Panc1 (cell line): ENCODE measurements around the gene PRIMPOL. TPM values are rescaled to one million over a fixed set of nuclear protein-coding genes. Genes with fewer than 3 reads are reported as not detected.

Source experiments
- ATAC-seq: fragments of 200-7000 bp; cut with Tn5 transposase; 2 replicates; pipeline ENCODE4 v1.9.1; 2020; ENCODE audit warnings: mild to moderate bottlenecking, moderate library complexity
- BruUV-seq: library from RNA; stranded (reverse); fragments of 400-500 nt; replicated peaks from 2 replicates; lab custom pipeline; 2021; lab: Mats Ljungman, UMichigan
- CTCF ChIA-PET: fragments of 300-600 bp; sonication (Branson Sonifier 250); formaldehyde crosslinking; loops from one replicate; lab custom pipeline; 2022; ENCODE audit warnings: antibody characterized with exemption; lab: Charles Lee
- POLR2A ChIA-PET: fragments of 300-600 bp; sonication (Branson Sonifier 250); formaldehyde crosslinking; loops from one replicate; lab custom pipeline; 2022; ENCODE audit warnings: antibody characterized with exemption; lab: Charles Lee
- DNase-seq: peaks from one replicate; pipeline ENCODE4 v3.0.0-alpha.2; 2010; ENCODE audit warnings: low read depth, low spot score
- H3K27ac ChIP-seq: 2 replicates; pipeline ENCODE4 v1.5.1; 2011; ENCODE audit warnings: mild to moderate bottlenecking, low read length, inconsistent platforms
- H3K27me3 ChIP-seq: fragments of 200-500 bp; sonication (Bioruptor generic); 2 replicates; pipeline ENCODE4 v1.6.0; 2014; ENCODE audit warnings: low read length, inconsistent platforms; ENCODE audit not compliant: control insufficient read depth, insufficient read depth
- H3K36me3 ChIP-seq: fragments of 200-500 bp; sonication (Bioruptor generic); 2 replicates; pipeline ENCODE4 v1.5.1; 2014; ENCODE audit warnings: inconsistent platforms, mild to moderate bottlenecking, low read length, moderate library complexity; ENCODE audit not compliant: control insufficient read depth, insufficient read depth
- H3K4me1 ChIP-seq: 2 replicates; pipeline ENCODE4 v1.5.1; 2011; ENCODE audit warnings: inconsistent platforms, mild to moderate bottlenecking, low read length, moderate library complexity; ENCODE audit not compliant: control insufficient read depth, insufficient read depth
- H3K4me3 ChIP-seq, 2 experiments: 2 replicates each; pipeline ENCODE4 v1.5.1; 2011 to 2012; ENCODE audit warnings: low read depth in 2 of 2, low read length in 2 of 2, mild to moderate bottlenecking in 2 of 2, inconsistent platforms in 1 of 2, moderate library complexity in 1 of 2
- H3K9me3 ChIP-seq: fragments of 200-500 bp; sonication (Bioruptor generic); 2 replicates; pipeline ENCODE4 v1.5.1; 2014; ENCODE audit warnings: low read depth, mild to moderate bottlenecking, inconsistent platforms, low read length, moderate library complexity; ENCODE audit not compliant: control insufficient read depth, insufficient read depth
- POLR2AphosphoS5 ChIP-seq: IDR thresholded peaks from 2 replicates; pipeline ENCODE4 v1.6.1; 2012; ENCODE audit warnings: mild to moderate bottlenecking, low read depth, low read length, moderate library complexity
- SIN3A ChIP-seq: IDR thresholded peaks from 2 replicates; pipeline ENCODE4 v1.6.1; 2012; ENCODE audit warnings: low read depth, mild to moderate bottlenecking, low read length, moderate library complexity, borderline replicate concordance; ENCODE audit not compliant: insufficient read depth
- TCF7L2 ChIP-seq: IDR thresholded peaks from 2 replicates; pipeline ENCODE4 v1.6.1; 2011; ENCODE audit warnings: mild to moderate bottlenecking, low read depth, low read length, inconsistent platforms
- in situ Hi-C: cut with HindIII; loops from 2 replicates; pipeline ENCODE4 v1.10.0; 2016; ENCODE audit warnings: low sequenced_read_pairs, low pct_unique_long_range_greater_than_20kb
- intact Hi-C: fragments of 100-400 bp; cut with micrococcal nuclease; formaldehyde crosslinking; loops from one replicate; pipeline ENCODE4 v1.10.0; 2022; ENCODE audit not compliant: unreplicated experiment
- total RNA-seq: library from RNA; stranded (reverse); gene quantifications from one replicate; pipeline ENCODE4 v1.2.1, GENCODE V29; 2021; ENCODE audit not compliant: unreplicated experiment
- TF ChIP-seq, protein P1 (sequence below), 2 experiments: IDR thresholded peaks; 2 replicates each; pipeline ENCODE4 v1.6.1; 2011 to 2012; ENCODE audit warnings: low read depth in 2 of 2, control low read depth in 1 of 2, low read length in 1 of 2, mild to moderate bottlenecking in 1 of 2, moderate library complexity in 1 of 2; ENCODE audit not compliant: insufficient read depth in 1 of 2
- TF ChIP-seq, protein P2 (sequence below): fragments of 450-650 bp; IDR thresholded peaks from 2 replicates; pipeline ENCODE4 v1.5.1; 2017; ENCODE audit warnings: mild to moderate bottlenecking

Gene PRIMPOL
- total RNA-seq, 1 experiment from 2014 or later: 11.7 TPM

DNA sequence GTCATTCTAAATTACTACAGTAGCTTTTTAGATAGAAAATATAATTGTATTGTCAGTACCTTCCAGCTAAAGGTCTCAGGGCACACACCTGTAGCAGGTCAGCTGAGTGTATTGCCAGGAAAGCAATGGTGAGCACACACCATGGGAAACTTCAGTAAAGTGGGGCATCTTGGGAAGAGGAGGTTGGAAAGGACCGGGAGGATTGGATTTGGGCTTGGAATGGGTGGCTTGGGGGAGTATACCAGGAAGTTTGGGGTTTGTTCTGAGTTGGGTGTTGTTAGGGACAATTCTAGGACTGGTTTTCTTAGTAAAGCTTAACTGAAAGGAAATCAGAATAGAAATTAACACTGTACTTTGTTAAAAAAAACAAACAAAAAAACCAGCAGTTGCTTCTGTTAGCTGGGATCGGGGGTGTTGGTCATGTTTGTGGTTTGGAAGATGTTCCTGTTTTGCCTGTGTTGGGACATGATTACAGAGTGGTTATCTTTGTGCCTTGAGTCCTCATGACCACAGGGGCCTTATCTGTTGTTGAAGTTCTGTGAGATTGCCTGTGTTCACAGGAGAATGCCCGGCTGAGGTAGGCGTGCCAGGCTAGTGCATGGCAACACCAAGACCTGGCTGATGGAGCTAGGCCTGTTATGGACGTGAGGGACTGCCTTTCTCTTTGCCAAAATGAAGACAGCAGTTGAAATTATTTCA is 35.1 kb downstream of the PRIMPOL start:
- no peak overlapping the region for H3K27ac ChIP-seq
- CTCF ChIA-PET: no interaction called here
- TF ChIP-seq TCF7L2 (no peak), SIN3A (no peak), POLR2AphosphoS5 (no peak)
- TF ChIP-seq, protein P1, sequence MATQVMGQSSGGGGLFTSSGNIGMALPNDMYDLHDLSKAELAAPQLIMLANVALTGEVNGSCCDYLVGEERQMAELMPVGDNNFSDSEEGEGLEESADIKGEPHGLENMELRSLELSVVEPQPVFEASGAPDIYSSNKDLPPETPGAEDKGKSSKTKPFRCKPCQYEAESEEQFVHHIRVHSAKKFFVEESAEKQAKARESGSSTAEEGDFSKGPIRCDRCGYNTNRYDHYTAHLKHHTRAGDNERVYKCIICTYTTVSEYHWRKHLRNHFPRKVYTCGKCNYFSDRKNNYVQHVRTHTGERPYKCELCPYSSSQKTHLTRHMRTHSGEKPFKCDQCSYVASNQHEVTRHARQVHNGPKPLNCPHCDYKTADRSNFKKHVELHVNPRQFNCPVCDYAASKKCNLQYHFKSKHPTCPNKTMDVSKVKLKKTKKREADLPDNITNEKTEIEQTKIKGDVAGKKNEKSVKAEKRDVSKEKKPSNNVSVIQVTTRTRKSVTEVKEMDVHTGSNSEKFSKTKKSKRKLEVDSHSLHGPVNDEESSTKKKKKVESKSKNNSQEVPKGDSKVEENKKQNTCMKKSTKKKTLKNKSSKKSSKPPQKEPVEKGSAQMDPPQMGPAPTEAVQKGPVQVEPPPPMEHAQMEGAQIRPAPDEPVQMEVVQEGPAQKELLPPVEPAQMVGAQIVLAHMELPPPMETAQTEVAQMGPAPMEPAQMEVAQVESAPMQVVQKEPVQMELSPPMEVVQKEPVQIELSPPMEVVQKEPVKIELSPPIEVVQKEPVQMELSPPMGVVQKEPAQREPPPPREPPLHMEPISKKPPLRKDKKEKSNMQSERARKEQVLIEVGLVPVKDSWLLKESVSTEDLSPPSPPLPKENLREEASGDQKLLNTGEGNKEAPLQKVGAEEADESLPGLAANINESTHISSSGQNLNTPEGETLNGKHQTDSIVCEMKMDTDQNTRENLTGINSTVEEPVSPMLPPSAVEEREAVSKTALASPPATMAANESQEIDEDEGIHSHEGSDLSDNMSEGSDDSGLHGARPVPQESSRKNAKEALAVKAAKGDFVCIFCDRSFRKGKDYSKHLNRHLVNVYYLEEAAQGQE (IDR thresholded peaks at IDR 0.05; ENCODE audit: insufficient read depth in 1 of 2, low read depth in 2 of 2, low read length in 1 of 2): no peak
- TF ChIP-seq, protein P2, sequence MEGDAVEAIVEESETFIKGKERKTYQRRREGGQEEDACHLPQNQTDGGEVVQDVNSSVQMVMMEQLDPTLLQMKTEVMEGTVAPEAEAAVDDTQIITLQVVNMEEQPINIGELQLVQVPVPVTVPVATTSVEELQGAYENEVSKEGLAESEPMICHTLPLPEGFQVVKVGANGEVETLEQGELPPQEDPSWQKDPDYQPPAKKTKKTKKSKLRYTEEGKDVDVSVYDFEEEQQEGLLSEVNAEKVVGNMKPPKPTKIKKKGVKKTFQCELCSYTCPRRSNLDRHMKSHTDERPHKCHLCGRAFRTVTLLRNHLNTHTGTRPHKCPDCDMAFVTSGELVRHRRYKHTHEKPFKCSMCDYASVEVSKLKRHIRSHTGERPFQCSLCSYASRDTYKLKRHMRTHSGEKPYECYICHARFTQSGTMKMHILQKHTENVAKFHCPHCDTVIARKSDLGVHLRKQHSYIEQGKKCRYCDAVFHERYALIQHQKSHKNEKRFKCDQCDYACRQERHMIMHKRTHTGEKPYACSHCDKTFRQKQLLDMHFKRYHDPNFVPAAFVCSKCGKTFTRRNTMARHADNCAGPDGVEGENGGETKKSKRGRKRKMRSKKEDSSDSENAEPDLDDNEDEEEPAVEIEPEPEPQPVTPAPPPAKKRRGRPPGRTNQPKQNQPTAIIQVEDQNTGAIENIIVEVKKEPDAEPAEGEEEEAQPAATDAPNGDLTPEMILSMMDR: no peak
- in situ Hi-C loops: no loop called here
- H3K36me3 ChIP-seq: no peaks in the 10 kb centered on the region
- H3K4me1 ChIP-seq: peaks cover 7% of the 10 kb centered on the region; the same call in 1 of the 2 replicates
- no peaks in the 10 kb centered on the region for H3K27me3 ChIP-seq
- no peak for DNase-seq
- no peaks in the 10 kb centered on the region for H3K9me3 ChIP-seq
- POLR2A ChIA-PET: interaction anchor here (0.7 kb wide), 1 partner anchor 35 kb away, joined by 4 read pairs; the partner anchor contains the start of genes CASP3 and PRIMPOL
- intact Hi-C loops: no loop called here
- no peak for ATAC-seq
- H3K4me3 ChIP-seq: no peak overlapping the region
- no TSS peak for BruUV-seq

DNA sequence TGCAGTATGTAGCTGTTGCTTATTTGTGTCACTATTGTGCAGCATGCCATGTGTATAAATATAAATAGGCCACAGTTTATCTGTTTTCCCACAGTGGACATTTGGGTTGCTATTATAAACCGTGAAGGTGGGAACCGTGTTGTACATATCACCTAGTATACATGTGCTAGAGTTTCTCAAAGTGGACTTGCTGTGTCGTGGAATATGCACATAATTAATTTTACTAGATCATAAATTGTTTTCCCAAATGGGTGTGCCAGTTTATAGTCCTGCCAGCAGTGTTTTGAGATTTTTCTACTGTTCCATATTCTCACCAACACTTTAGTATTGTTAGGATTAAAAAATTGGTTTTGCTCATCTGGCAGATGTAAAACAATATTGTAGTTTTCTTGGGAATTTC is 38.5 kb downstream of the PRIMPOL start:
- in situ Hi-C loops (no loop called here), intact Hi-C loops (no loop called here)
- H3K4me1 ChIP-seq: peaks cover 7% of the 10 kb centered on the region; the same call in 1 of the 2 replicates
- no peaks in the 10 kb centered on the region for H3K9me3 ChIP-seq
- TF ChIP-seq SIN3A: no peak
- TF ChIP-seq, protein P1 (IDR thresholded peaks at IDR 0.05; ENCODE audit: insufficient read depth in 1 of 2, low read depth in 2 of 2, low read length in 1 of 2): no peak
- TF ChIP-seq POLR2AphosphoS5: no peak
- TF ChIP-seq, protein P2: no peak
- no peak for TF ChIP-seq TCF7L2
- H3K4me3 ChIP-seq: no peak overlapping the region
- no peaks in the 10 kb centered on the region; the same call in 1 of the 2 replicates for H3K36me3 ChIP-seq
- BruUV-seq: no TSS peak
- H3K27me3 ChIP-seq: no peaks in the 10 kb centered on the region
- DNase-seq (no peak), ATAC-seq (peak; percentile 36; the same call in 1 of the 2 replicates)
- ChIA-PET CTCF (no interaction called here), POLR2A (no interaction called here)
- peak overlapping the region; percentile 18; the same call in 1 of the 2 replicates for H3K27ac ChIP-seq
